ENCODE measurements around the gene MAEA.

The MAEA gene

GRCh38 chr4:1300466-1301455, 11.1 kb downstream of the MAEA start:
- peak; percentile 81 for DNase-seq (ENCODE audit: low spot score)

GRCh38 chr4:1302159-1302558, 12.5 kb downstream of the MAEA start:
- DNase-seq (ENCODE audit: low spot score), result no peak

GRCh38 chr4:1305261-1305711, 15.6 kb downstream of the MAEA start:
- no peak for DNase-seq (ENCODE audit: low spot score)

- DNase-seq (ENCODE audit: low spot score), result no peak
Measured at GRCh38 chr4:1305781-1306455, 16.2 kb downstream of the MAEA start.

GRCh38 chr4:1307951-1308735, 18.5 kb downstream of the MAEA start:
- DNase-seq (ENCODE audit: low spot score), result no peak

GRCh38 chr4:1309261-1310010, 19.7 kb downstream of the MAEA start:
- peak; percentile 95 for DNase-seq (ENCODE audit: low spot score)

- DNase-seq (ENCODE audit: low spot score), result no peak
Measured at GRCh38 chr4:1310031-1310795, 20.5 kb downstream of the MAEA start.

- DNase-seq (ENCODE audit: low spot score), result no peak
Measured at GRCh38 chr4:1310796-1311631, 21.3 kb downstream of the MAEA start.

- DNase-seq (ENCODE audit: low spot score), result no peak
Measured at GRCh38 chr4:1312821-1313640, 23.3 kb downstream of the MAEA start.

- no peak for DNase-seq (ENCODE audit: low spot score)
Measured at GRCh38 chr4:1315306-1315705, 25.6 kb downstream of the MAEA start.

- DNase-seq (ENCODE audit: low spot score), result no peak
Measured at GRCh38 chr4:1315836-1316536, 26.3 kb downstream of the MAEA start.

GRCh38 chr4:1316537-1317168, 27.0 kb downstream of the MAEA start:
- no peak for DNase-seq (ENCODE audit: low spot score)

GRCh38 chr4:1317177-1318045, 27.7 kb downstream of the MAEA start:
- no peak for DNase-seq (ENCODE audit: low spot score)

- no peak for DNase-seq (ENCODE audit: low spot score)
Measured at GRCh38 chr4:1318046-1318375, 28.3 kb downstream of the MAEA start.

- no peak for DNase-seq (ENCODE audit: low spot score)
Measured at GRCh38 chr4:1318488-1319213, 29.0 kb downstream of the MAEA start.

- DNase-seq (ENCODE audit: low spot score), result no peak
Measured at GRCh38 chr4:1321486-1321885, 31.8 kb downstream of the MAEA start.

Data from Ammon's horn (tissue), 1 donor.